Breast epithelium (tissue), 4 donors: ENCODE measurements around the gene BAX. TPM values are rescaled to one million over a fixed set of nuclear protein-coding genes. Genes with fewer than 3 reads are reported as not detected.

ENCODE experiments used
- DNase-seq, 2 donors: peaks; one replicate each; pipeline ENCODE4 v3.0.0-alpha.2; 2019; ENCODE audit warnings: low spot score in 2 of 2
- H3K27ac ChIP-seq, 2 donors: fragments of 200-600 bp; sonication (generic) in 1 of 2; one replicate each; pipeline ENCODE4 v1.5.1; 2016 to 2019; ENCODE audit warnings: mild to moderate bottlenecking in 1 of 2
- H3K27me3 ChIP-seq, 2 donors: fragments of 200-600 bp; sonication (generic) in 1 of 2; one replicate each; pipeline versions ENCODE4 v1.5.1 to v1.6.0; 2017 to 2019; ENCODE audit warnings: control low read depth in 1 of 2, mild to moderate bottlenecking in 1 of 2
- H3K36me3 ChIP-seq: fragments of 200-600 bp; one replicate; pipeline ENCODE4 v1.5.1; 2019
- H3K4me1 ChIP-seq, 2 donors: fragments of 200-600 bp; sonication (generic); one replicate each; pipeline ENCODE4 v1.5.1; 2016 to 2019; ENCODE audit warnings: control low read depth in 1 of 2
- H3K4me3 ChIP-seq, 3 donors: fragments of 200-600 bp; sonication (generic); 1 replicate in 2 of 3; 2 replicates in 1 of 3; pipeline ENCODE4 v1.5.1; 2016 to 2019; ENCODE audit warnings: mild to moderate bottlenecking in 3 of 3, moderate library complexity in 2 of 3
- H3K9me3 ChIP-seq, 2 donors: fragments of 200-600 bp; sonication (generic) in 1 of 2; one replicate each; pipeline ENCODE4 v1.5.1; 2016 to 2019; ENCODE audit warnings: control low read depth in 1 of 2
- POLR2A ChIP-seq: fragments of 450-650 bp; IDR thresholded peaks from one replicate; pipeline ENCODE4 v1.6.1; 2016; ENCODE audit warnings: antibody characterized with exemption, mild to moderate bottlenecking, moderate library complexity
- POLR2AphosphoS5 ChIP-seq, 3 donors: sonication (generic); formaldehyde crosslinking; IDR thresholded peaks; one replicate each; pipeline ENCODE4 v1.6.1; 2017; ENCODE audit warnings: antibody characterized with exemption in 3 of 3
- intact Hi-C: fragments of 100-400 bp; cut with DNase I; formaldehyde crosslinking; loops from one replicate; pipeline ENCODE4 v1.15.1; 2023; ENCODE audit warnings: low total_unique reads
- total RNA-seq, 3 donors: library from RNA; depleted of rRNA; stranded (reverse); fragments of >200 nt; gene quantifications; one replicate each; pipeline ENCODE4 v1.1.0, GENCODE V29; 2016
- TF ChIP-seq, protein P1 (sequence below), 3 donors: fragments of 450-650 bp; IDR thresholded peaks; one replicate each; pipeline ENCODE4 v1.5.1; 2016 to 2017; ENCODE audit warnings: antibody characterized with exemption in 3 of 3, mild to moderate bottlenecking in 3 of 3, moderate library complexity in 3 of 3

The BAX gene
- total RNA-seq, 3 donors from 2014 or later = 34.2 to 56.0 (median 36.0) TPM

GRCh38 chr19:48945415-48945814, 9.3 kb upstream of the BAX start:
- H3K9me3 ChIP-seq = peaks cover 6 to 10% of the 10 kb centered on the region in 2 donors
- no peaks in the 10 kb centered on the region for H3K36me3 ChIP-seq

GRCh38 chr19:48945817-48946216, 8.9 kb upstream of the BAX start:
- Histone ChIP-seq H3K4me1 (no peaks in the 10 kb centered on the region), H3K4me3 (no peak overlapping the region), H3K27me3 (no peaks in the 10 kb centered on the region), H3K9me3 (peaks cover 4 to 6% of the 10 kb centered on the region in 2 donors), H3K27ac (no peak overlapping the region), H3K36me3 (no peaks in the 10 kb centered on the region)
- intact Hi-C loops = no loop called here
- TF ChIP-seq, protein P1, sequence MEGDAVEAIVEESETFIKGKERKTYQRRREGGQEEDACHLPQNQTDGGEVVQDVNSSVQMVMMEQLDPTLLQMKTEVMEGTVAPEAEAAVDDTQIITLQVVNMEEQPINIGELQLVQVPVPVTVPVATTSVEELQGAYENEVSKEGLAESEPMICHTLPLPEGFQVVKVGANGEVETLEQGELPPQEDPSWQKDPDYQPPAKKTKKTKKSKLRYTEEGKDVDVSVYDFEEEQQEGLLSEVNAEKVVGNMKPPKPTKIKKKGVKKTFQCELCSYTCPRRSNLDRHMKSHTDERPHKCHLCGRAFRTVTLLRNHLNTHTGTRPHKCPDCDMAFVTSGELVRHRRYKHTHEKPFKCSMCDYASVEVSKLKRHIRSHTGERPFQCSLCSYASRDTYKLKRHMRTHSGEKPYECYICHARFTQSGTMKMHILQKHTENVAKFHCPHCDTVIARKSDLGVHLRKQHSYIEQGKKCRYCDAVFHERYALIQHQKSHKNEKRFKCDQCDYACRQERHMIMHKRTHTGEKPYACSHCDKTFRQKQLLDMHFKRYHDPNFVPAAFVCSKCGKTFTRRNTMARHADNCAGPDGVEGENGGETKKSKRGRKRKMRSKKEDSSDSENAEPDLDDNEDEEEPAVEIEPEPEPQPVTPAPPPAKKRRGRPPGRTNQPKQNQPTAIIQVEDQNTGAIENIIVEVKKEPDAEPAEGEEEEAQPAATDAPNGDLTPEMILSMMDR (IDR thresholded peaks at IDR 0.05) = no peak
- no peak for TF ChIP-seq POLR2A
- no peak for TF ChIP-seq POLR2AphosphoS5 (IDR thresholded peaks at IDR 0.05)
- DNase-seq = no peak

More at GRCh38 chr19:48945415-48945814, 9.3 kb upstream of the BAX start:
- H3K4me3 ChIP-seq = no peak overlapping the region
- TF ChIP-seq, protein P1 (IDR thresholded peaks at IDR 0.05) = no peak
- TF ChIP-seq POLR2AphosphoS5 (IDR thresholded peaks at IDR 0.05) = no peak
- no peak for TF ChIP-seq POLR2A
- H3K27me3 ChIP-seq = no peaks in the 10 kb centered on the region
- DNase-seq = no peak
- no peaks in the 10 kb centered on the region for H3K4me1 ChIP-seq
- no peak overlapping the region for H3K27ac ChIP-seq
- intact Hi-C loops = no loop called here

- H3K27ac ChIP-seq = no peak overlapping the region
- no peaks in the 10 kb centered on the region for H3K27me3 ChIP-seq
- no peaks in the 10 kb centered on the region for H3K36me3 ChIP-seq
- no peak overlapping the region for H3K4me3 ChIP-seq
- H3K4me1 ChIP-seq = no peaks in the 10 kb centered on the region
- TF ChIP-seq POLR2A (no peak), POLR2AphosphoS5 (IDR thresholded peaks at IDR 0.05) (no peak)
- TF ChIP-seq, protein P1 (IDR thresholded peaks at IDR 0.05) = no peak
- peaks cover 0 to 3% of the 10 kb centered on the region in 2 donors for H3K9me3 ChIP-seq
- no peak for DNase-seq
- intact Hi-C loops = no loop called here
Measured at GRCh38 chr19:48946463-48947257, 8.0 kb upstream of the BAX start.

GRCh38 chr19:48947258-48947542, 7.5 kb upstream of the BAX start:
- Histone ChIP-seq H3K9me3 (peaks cover 0 to 3% of the 10 kb centered on the region in 2 donors), H3K4me3 (no peak overlapping the region), H3K4me1 (no peaks in the 10 kb centered on the region), H3K36me3 (no peaks in the 10 kb centered on the region), H3K27ac (no peak overlapping the region), H3K27me3 (no peaks in the 10 kb centered on the region)
- intact Hi-C loops = no loop called here
- TF ChIP-seq, protein P1 (IDR thresholded peaks at IDR 0.05) = no peak
- no peak for TF ChIP-seq POLR2A
- TF ChIP-seq POLR2AphosphoS5 (IDR thresholded peaks at IDR 0.05) = no peak
- DNase-seq = no peak

GRCh38 chr19:48950159-48950558, 4.5 kb upstream of the BAX start:
- no peak for DNase-seq
- H3K4me1 ChIP-seq = peaks cover 0 to under 1% of the 10 kb centered on the region in 2 donors
- H3K27me3 ChIP-seq = no peaks in the 10 kb centered on the region
- H3K4me3 ChIP-seq = no peak overlapping the region
- intact Hi-C loops = no loop called here
- no peak overlapping the region for H3K27ac ChIP-seq
- H3K36me3 ChIP-seq = no peaks in the 10 kb centered on the region
- TF ChIP-seq POLR2AphosphoS5 (IDR thresholded peaks at IDR 0.05) (no peak), POLR2A (no peak)
- TF ChIP-seq, protein P1 (IDR thresholded peaks at IDR 0.05) = no peak
- H3K9me3 ChIP-seq = peaks cover 0 to 3% of the 10 kb centered on the region in 2 donors
